H1 (cell line): ENCODE measurements around the gene HEPHL1. TPM values are rescaled to one million over a fixed set of nuclear protein-coding genes. Genes with fewer than 3 reads are reported as not detected.
A peak's percentile ranks its signal among the peaks of the same experiment; 100 is the strongest.

Experiments
- CTCF ChIA-PET: fragments of 300-600 bp; sonication (Branson Sonifier 250); formaldehyde crosslinking; loops from one replicate; lab custom pipeline; 2021; ENCODE audit not compliant: partially characterized antibody; lab: Charles Lee
- POLR2A ChIA-PET: fragments of 300-600 bp; sonication (Branson Sonifier 250); formaldehyde crosslinking; loops from one replicate; lab custom pipeline; 2021; ENCODE audit warnings: inconsistent platforms; ENCODE audit not compliant: partially characterized antibody; lab: Charles Lee
- DNase-seq, 2 experiments: peaks; one replicate each; pipeline versions ENCODE4 v3.0.0 to v3.0.0-alpha.2; 2010 to 2022; ENCODE audit warnings: low spot score in 2 of 2, low read depth in 1 of 2, mixed read lengths in 1 of 2
- FAIRE-seq: peaks from 2 replicates; lab custom pipeline; 2011; peaks lifted over from hg19 to GRCh38; lab: Jason Lieb, UNC
- H2AFZ ChIP-seq: 2 replicates; pipeline ENCODE4 v1.8.1; 2012; ENCODE audit warnings: low read length, inconsistent platforms
- H2AK5ac ChIP-seq: 2 replicates; pipeline ENCODE4 v1.6.1; 2013; ENCODE audit warnings: low read depth, low read length
- H2BK120ac ChIP-seq: replicated peaks from 2 replicates; pipeline ENCODE3; 2013; ENCODE audit warnings: low read depth, low read length, inconsistent platforms
- H2BK12ac ChIP-seq: 2 replicates; pipeline ENCODE4 v1.6.1; 2013; ENCODE audit warnings: low read depth, low read length
- H2BK15ac ChIP-seq: 2 replicates; pipeline ENCODE4 v1.6.1; 2013; ENCODE audit warnings: low read length
- H2BK20ac ChIP-seq: 2 replicates; pipeline ENCODE4 v1.6.1; 2013; ENCODE audit warnings: low read length
- H2BK5ac ChIP-seq: 2 replicates; pipeline ENCODE4 v1.6.1; 2013; ENCODE audit warnings: low read depth, low read length
- H3K14ac ChIP-seq: 2 replicates; pipeline ENCODE4 v1.6.1; 2013; ENCODE audit warnings: inconsistent platforms; ENCODE audit not compliant: insufficient read length
- H3K18ac ChIP-seq: 2 replicates; pipeline ENCODE4 v1.6.1; 2013; ENCODE audit warnings: low read length; ENCODE audit errors: extremely low read depth
- H3K23ac ChIP-seq: 2 replicates; pipeline ENCODE4 v1.6.1; 2013; ENCODE audit warnings: inconsistent platforms; ENCODE audit not compliant: insufficient read length
- H3K23me2 ChIP-seq: 2 replicates; pipeline ENCODE4 v1.6.1; 2013; ENCODE audit warnings: low read depth, low read length
- H3K27ac ChIP-seq: 2 replicates; pipeline ENCODE4 v1.6.1; 2011; ENCODE audit warnings: low read depth, low read length, inconsistent platforms
- H3K27me3 ChIP-seq, 4 experiments: replicated peaks in 1 of 4; 1 replicate in 1 of 4; 2 replicates in 3 of 4; pipeline versions ENCODE4 v1.6.1 to v1.8.1; 2011 to 2013; ENCODE audit warnings: low read length in 3 of 4, mild to moderate bottlenecking in 3 of 4, inconsistent platforms in 2 of 4, mixed read lengths in 2 of 4, moderate library complexity in 1 of 4; ENCODE audit not compliant: control insufficient read depth in 3 of 4, insufficient read depth in 3 of 4; ENCODE audit errors: extremely low read depth in 1 of 4
- H3K36me3 ChIP-seq, 4 experiments: 2 replicates each; pipeline versions ENCODE4 v1.6.1 to v1.8.1; 2011 to 2013; ENCODE audit warnings: mild to moderate bottlenecking in 4 of 4, low read length in 3 of 4, moderate library complexity in 2 of 4, control low read depth in 1 of 4, inconsistent platforms in 1 of 4; ENCODE audit not compliant: insufficient read depth in 4 of 4, control insufficient read depth in 2 of 4
- H3K4ac ChIP-seq: replicated peaks from 2 replicates; pipeline ENCODE3; 2013; ENCODE audit warnings: low read length, low read depth, mixed read lengths, inconsistent platforms; ENCODE audit not compliant: insufficient read length
- H3K4me1 ChIP-seq, 4 experiments: replicated peaks in 1 of 4; 1 replicate in 1 of 4; 2 replicates in 3 of 4; pipeline versions ENCODE4 v1.6.1 to v1.8.1; 2011 to 2013; ENCODE audit warnings: low read length in 3 of 4, inconsistent platforms in 2 of 4, mixed read lengths in 1 of 4; ENCODE audit not compliant: insufficient read depth in 4 of 4, control insufficient read depth in 3 of 4
- H3K4me2 ChIP-seq, 2 experiments: 2 replicates each; pipeline versions ENCODE4 v1.6.1 to v1.8.1; 2011 to 2013; ENCODE audit warnings: low read depth in 2 of 2, low read length in 2 of 2, control low read depth in 1 of 2, inconsistent platforms in 1 of 2, mild to moderate bottlenecking in 1 of 2; ENCODE audit not compliant: insufficient read depth in 1 of 2
- H3K4me3 ChIP-seq, 4 experiments: fragments of 200-600, 300-600 bp in 1 of 4; sonication (generic), shearing (Covaris generic), sonication (Bioruptor Twin) in 1 of 4; 2 replicates each; pipeline versions ENCODE4 v1.5.1 to v1.8.1; 2011 to 2016; ENCODE audit warnings: low read length in 4 of 4, low read depth in 3 of 4, control low read depth in 2 of 4, inconsistent platforms in 2 of 4, mild to moderate bottlenecking in 2 of 4, mixed read lengths in 1 of 4, moderate library complexity in 1 of 4; ENCODE audit not compliant: insufficient read depth in 2 of 4; ENCODE audit errors: extremely low read depth in 1 of 4
- H3K56ac ChIP-seq: replicated peaks from 2 replicates; pipeline ENCODE3; 2013; ENCODE audit warnings: low read depth, mild to moderate bottlenecking, mixed read lengths, low read length, inconsistent platforms; ENCODE audit not compliant: insufficient read length
- H3K79me1 ChIP-seq: 2 replicates; pipeline ENCODE4 v1.6.1; 2013; ENCODE audit warnings: low read depth, low read length, control low read depth
- H3K79me2 ChIP-seq, 2 experiments: 2 replicates each; pipeline versions ENCODE4 v1.6.1 to v1.8.1; 2012 to 2013; ENCODE audit warnings: low read length in 2 of 2, mild to moderate bottlenecking in 2 of 2, inconsistent platforms in 1 of 2; ENCODE audit not compliant: insufficient read depth in 2 of 2, control insufficient read depth in 1 of 2
- H3K9ac ChIP-seq, 4 experiments: replicated peaks in 1 of 4; 1 replicate in 1 of 4; 2 replicates in 3 of 4; pipeline versions ENCODE4 v1.6.1 to v1.8.1; 2011 to 2013; ENCODE audit warnings: low read depth in 3 of 4, low read length in 3 of 4, control low read depth in 2 of 4, mild to moderate bottlenecking in 2 of 4, moderate library complexity in 2 of 4, inconsistent platforms in 1 of 4; ENCODE audit errors: extremely low read depth in 1 of 4
- H3K9me3 ChIP-seq, 2 experiments: 2 replicates each; pipeline versions ENCODE4 v1.6.1 to v1.8.1; 2012 to 2013; ENCODE audit warnings: mild to moderate bottlenecking in 2 of 2, moderate library complexity in 2 of 2, control low read depth in 1 of 2, inconsistent platforms in 1 of 2, low read depth in 1 of 2, low read length in 1 of 2, mixed read lengths in 1 of 2; ENCODE audit not compliant: insufficient read depth in 2 of 2
- H4K20me1 ChIP-seq, 2 experiments: replicated peaks in 1 of 2; 2 replicates each; pipeline versions ENCODE3 to v1.8.1; 2011 to 2013; ENCODE audit warnings: inconsistent platforms in 2 of 2, low read length in 2 of 2, mild to moderate bottlenecking in 1 of 2; ENCODE audit not compliant: insufficient read depth in 2 of 2, control insufficient read depth in 1 of 2
- H4K5ac ChIP-seq: 2 replicates; pipeline ENCODE4 v1.6.1; 2013; ENCODE audit warnings: low read length, low read depth, mixed read lengths, inconsistent platforms; ENCODE audit not compliant: insufficient read length
- H4K8ac ChIP-seq: 2 replicates; pipeline ENCODE4 v1.8.0; 2013; ENCODE audit warnings: mild to moderate bottlenecking, moderate library complexity, low read length, inconsistent platforms; ENCODE audit not compliant: insufficient read depth; ENCODE audit errors: extremely low read depth
- H4K91ac ChIP-seq: replicated peaks from 2 replicates; pipeline ENCODE3; 2013; ENCODE audit warnings: low read length, mixed read lengths, inconsistent platforms; ENCODE audit not compliant: insufficient read length
- BACH1 ChIP-seq: IDR thresholded peaks from 2 replicates; pipeline ENCODE4 v1.6.1; 2012; ENCODE audit warnings: low read length, improper control_type of control experiment
- CBX8 ChIP-seq: fragments of 300-800, 300-1000 bp; sonication (generic); IDR thresholded peaks from 2 replicates; pipeline ENCODE4 v1.7.1; 2016; ENCODE audit warnings: low read depth, low read length, borderline replicate concordance
- CHD1 ChIP-seq: IDR thresholded peaks from 2 replicates; pipeline ENCODE4 v1.6.1; 2012; ENCODE audit warnings: low read depth, low read length, improper control_type of control experiment
- EP300 ChIP-seq, 2 experiments: IDR thresholded peaks; 1 replicate in 1 of 2; 2 replicates in 1 of 2; pipeline ENCODE4 v1.6.1; 2011 to 2012; ENCODE audit warnings: low read depth in 2 of 2, low read length in 2 of 2, mild to moderate bottlenecking in 2 of 2, borderline replicate concordance in 1 of 2, inconsistent platforms in 1 of 2, moderate library complexity in 1 of 2
- FOSL1 ChIP-seq: IDR thresholded peaks from 2 replicates; pipeline ENCODE4 v1.6.1; 2011; ENCODE audit warnings: mild to moderate bottlenecking, low read depth, low read length, moderate library complexity; ENCODE audit not compliant: insufficient read depth
- KDM4A ChIP-seq: IDR thresholded peaks from one replicate; pipeline ENCODE4 v1.7.1; 2012; ENCODE audit warnings: low read depth, mild to moderate bottlenecking, moderate library complexity, low read length, inconsistent platforms; ENCODE audit not compliant: severe bottlenecking
- NRF1 ChIP-seq: IDR thresholded peaks from 2 replicates; pipeline ENCODE4 v1.6.1; 2011; ENCODE audit warnings: mild to moderate bottlenecking, low read depth, low read length, improper control_type of control experiment
- POLR2AphosphoS5 ChIP-seq: IDR thresholded peaks from 2 replicates; pipeline ENCODE4 v1.6.1; 2011; ENCODE audit warnings: low read depth, low read length
- RBBP5 ChIP-seq: IDR thresholded peaks from 2 replicates; pipeline ENCODE4 v1.7.1; 2012; ENCODE audit warnings: low read depth, mild to moderate bottlenecking, inconsistent platforms, low read length, moderate library complexity, borderline replicate concordance
- RXRA ChIP-seq: IDR thresholded peaks from 2 replicates; pipeline ENCODE4 v1.6.1; 2011; ENCODE audit warnings: low read depth, mild to moderate bottlenecking, low read length, moderate library complexity; ENCODE audit not compliant: insufficient read depth
- SP4 ChIP-seq: IDR thresholded peaks from 2 replicates; pipeline ENCODE4 v1.6.1; 2012; ENCODE audit warnings: low read length, inconsistent platforms
- YY1 ChIP-seq: IDR thresholded peaks from 2 replicates; pipeline ENCODE4 v1.6.1; 2011; ENCODE audit warnings: low read depth, mild to moderate bottlenecking, low read length
- WGBS, 2 experiments: shearing (Covaris generic) in 1 of 2; methylation state at CpG; one replicate each; pipeline versions ENCODE4 v1.1.6 to v1.1.7; 2013 to 2015; ENCODE audit warnings: low lambda C conversion rate in 2 of 2, mixed read lengths in 2 of 2, inconsistent platforms in 1 of 2, low coverage in 1 of 2, missing lambda C conversion rate in 1 of 2; ENCODE audit not compliant: insufficient replicate concordance in 2 of 2, insufficient coverage in 1 of 2, insufficient read length in 1 of 2; ENCODE audit errors: extremely low coverage in 1 of 2, missing lambda C conversion rate in 1 of 2; 5-methylcytosine and 5-hydroxymethylcytosine counted together
- polyA plus RNA-seq, 7 experiments: library from polyadenylated mRNA; depleted of rRNA in 3 of 7; stranded (reverse) in 5 of 7; unstranded in 2 of 7; fragments of >200 nt in 5 of 7; fragments of 200-250 nt in 2 of 7; gene quantifications; 1 replicate in 5 of 7; 2 replicates in 1 of 7; 4 replicates in 1 of 7; pipeline versions ENCODE4 v1.2.1 to v1.2.3, GENCODE V29; 2011 to 2013; ENCODE audit warnings: missing spikeins in 2 of 7, mixed read lengths in 2 of 7
- total RNA-seq: library from RNA; stranded (reverse); fragmentation: NEBNext Ultra II Directional; extraction: Animal tissue kit (Norgen Biotek cat#: 25700); gene quantifications from 2 replicates; pipeline ENCODE4 v1.2.1, GENCODE V29; 2021
- TF ChIP-seq, protein P1 (sequence below): IDR thresholded peaks from 2 replicates; pipeline ENCODE4 v1.6.1; 2012; ENCODE audit warnings: inconsistent platforms
- TF ChIP-seq, protein P2 (sequence below): IDR thresholded peaks from 2 replicates; pipeline ENCODE4 v1.6.1; 2011; ENCODE audit warnings: low read length, improper control_type of control experiment

The HEPHL1 gene
- total and polyA plus RNA-seq, 2 of the 8 experiments (the other 6 are each of a cell fraction or from before 2014, with no cell fraction given): 0.09 to 0.11 TPM

GRCh38 chr11:94089341-94089740 is 68.2 kb downstream of the HEPHL1 start:
- no peaks in the 10 kb centered on the region for H3K79me1 ChIP-seq
- no peak overlapping the region; the same call in 1 of the 2 replicates for H3K18ac ChIP-seq
- no peak overlapping the region for H3K4me2 ChIP-seq
- no peak overlapping the region for H4K91ac ChIP-seq
- no peak overlapping the region for H3K56ac ChIP-seq
- H2AK5ac ChIP-seq: no peak overlapping the region
- no peak overlapping the region for H2BK20ac ChIP-seq
- H3K14ac ChIP-seq: no peak overlapping the region
- WGBS, 2 experiments: 93% methylated on average over 6 of the region's 6 CpGs; no CpG with 5 or more reads in 1 of the 2 experiments
- H2BK120ac ChIP-seq: no peak overlapping the region
- H3K27ac ChIP-seq: no peak overlapping the region
- H3K4me1 ChIP-seq: no peaks in the 10 kb centered on the region
- no peaks in the 10 kb centered on the region for H3K27me3 ChIP-seq
- no peak overlapping the region for H3K4me3 ChIP-seq
- H2BK5ac ChIP-seq: no peak overlapping the region
- no peak overlapping the region for H3K4ac ChIP-seq
- no peak overlapping the region for H2BK12ac ChIP-seq
- no peak overlapping the region for H4K8ac ChIP-seq
- FAIRE-seq (no peak), DNase-seq (no peak)
- H4K20me1 ChIP-seq: no peaks in the 10 kb centered on the region
- H3K9ac ChIP-seq: no peak overlapping the region
- H3K36me3 ChIP-seq: no peaks in the 10 kb centered on the region
- no peaks in the 10 kb centered on the region for H3K79me2 ChIP-seq
- ChIA-PET POLR2A (no interaction called here), CTCF (no interaction called here)
- no peak overlapping the region for H4K5ac ChIP-seq
- H3K23ac ChIP-seq: no peak overlapping the region
- no peak overlapping the region for H2BK15ac ChIP-seq
- H3K23me2 ChIP-seq: no peaks in the 10 kb centered on the region
- peak overlapping the region; percentile 38; the same call in 1 of the 2 replicates for H2AFZ ChIP-seq
- no peaks in the 10 kb centered on the region for H3K9me3 ChIP-seq
- TF ChIP-seq CBX8 (no peak), BACH1 (no peak), FOSL1 (no peak), RXRA (no peak), KDM4A (no peak), SP4 (no peak), CHD1 (no peak), NRF1 (no peak), POLR2AphosphoS5 (no peak), RBBP5 (no peak), YY1 (no peak), EP300 (IDR thresholded peaks at IDR 0.05; ENCODE audit: borderline replicate concordance in 1 of 2, low read depth in 2 of 2, low read length in 2 of 2) (no peak)
- TF ChIP-seq, protein P1, sequence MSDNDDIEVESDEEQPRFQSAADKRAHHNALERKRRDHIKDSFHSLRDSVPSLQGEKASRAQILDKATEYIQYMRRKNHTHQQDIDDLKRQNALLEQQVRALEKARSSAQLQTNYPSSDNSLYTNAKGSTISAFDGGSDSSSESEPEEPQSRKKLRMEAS: no peak
- TF ChIP-seq, protein P2, sequence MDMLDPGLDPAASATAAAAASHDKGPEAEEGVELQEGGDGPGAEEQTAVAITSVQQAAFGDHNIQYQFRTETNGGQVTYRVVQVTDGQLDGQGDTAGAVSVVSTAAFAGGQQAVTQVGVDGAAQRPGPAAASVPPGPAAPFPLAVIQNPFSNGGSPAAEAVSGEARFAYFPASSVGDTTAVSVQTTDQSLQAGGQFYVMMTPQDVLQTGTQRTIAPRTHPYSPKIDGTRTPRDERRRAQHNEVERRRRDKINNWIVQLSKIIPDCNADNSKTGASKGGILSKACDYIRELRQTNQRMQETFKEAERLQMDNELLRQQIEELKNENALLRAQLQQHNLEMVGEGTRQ: no peak
